ENCODE measurements around the gene RGPD3.
"Not testable (repeated sequence)": the region's sequence is repeated elsewhere in the genome, so short reads cannot be mapped to it uniquely, and the experiment has no call there.

The RGPD3 gene

GRCh38 chr2:106486551-106487385 is 18.6 kb upstream of the RGPD3 start, which contains the start of gene CD8B2:
CD8B2 (plus strand) TSS chr2:106487364; CDS start chr2:106487427, 63 bp downstream.
- DNase-seq (ENCODE audit: low spot score), result not testable (repeated sequence)

- not testable (repeated sequence) for DNase-seq (ENCODE audit: low spot score)
Observed at GRCh38 chr2:106479563-106479962, 11.3 kb upstream of the RGPD3 start.

- not testable (repeated sequence) for DNase-seq (ENCODE audit: low spot score)
Observed at GRCh38 chr2:106477647-106478046, 9.4 kb upstream of the RGPD3 start.

GRCh38 chr2:106470658-106471057 is 2.4 kb upstream of the RGPD3 start:
- DNase-seq (ENCODE audit: low spot score), result not testable (repeated sequence)

- not testable (repeated sequence) for DNase-seq (ENCODE audit: low spot score)
Observed at GRCh38 chr2:106467516-106467915, 697 bp downstream of the RGPD3 start.

GRCh38 chr2:106461882-106462281 is 6.3 kb downstream of the RGPD3 start:
- not testable (repeated sequence) for DNase-seq (ENCODE audit: low spot score)

- DNase-seq (ENCODE audit: low spot score), result not testable (repeated sequence)
Observed at GRCh38 chr2:106390680-106391079, 77.5 kb downstream of the RGPD3 start.

- not testable (repeated sequence) for DNase-seq (ENCODE audit: low spot score)
Observed at GRCh38 chr2:106388814-106389410, 79.3 kb downstream of the RGPD3 start.

- DNase-seq (ENCODE audit: low spot score), result not testable (repeated sequence)
Observed at GRCh38 chr2:106384548-106384947, 83.7 kb downstream of the RGPD3 start.

- DNase-seq (ENCODE audit: low spot score), result not testable (repeated sequence)
Observed at GRCh38 chr2:106381867-106382266, 86.3 kb downstream of the RGPD3 start.

- DNase-seq (ENCODE audit: low spot score), result not testable (repeated sequence)
Observed at GRCh38 chr2:106379567-106379966, 88.6 kb downstream of the RGPD3 start.

GRCh38 chr2:106369182-106369581 is 99.0 kb downstream of the RGPD3 start:
- not testable (repeated sequence) for DNase-seq (ENCODE audit: low spot score)

GRCh38 chr2:106366204-106366885 is 101.9 kb downstream of the RGPD3 start:
- no peak for DNase-seq (ENCODE audit: low spot score)

GRCh38 chr2:106363791-106364190 is 104.4 kb downstream of the RGPD3 start:
- no peak for DNase-seq (ENCODE audit: low spot score)

- no peak for DNase-seq (ENCODE audit: low spot score)
Observed at GRCh38 chr2:106362789-106363188, 105.4 kb downstream of the RGPD3 start.

- no peak for DNase-seq (ENCODE audit: low spot score)
Observed at GRCh38 chr2:106359512-106359911, 108.7 kb downstream of the RGPD3 start.

- no peak for DNase-seq (ENCODE audit: low spot score)
Observed at GRCh38 chr2:106358521-106358920, 109.7 kb downstream of the RGPD3 start.

- no peak for DNase-seq (ENCODE audit: low spot score)
Observed at GRCh38 chr2:106358081-106358480, 110.1 kb downstream of the RGPD3 start.

GRCh38 chr2:106356291-106356690 is 111.9 kb downstream of the RGPD3 start:
- no peak for DNase-seq (ENCODE audit: low spot score)

GRCh38 chr2:106353676-106354075 is 114.5 kb downstream of the RGPD3 start:
- DNase-seq (ENCODE audit: low spot score), result no peak

GRCh38 chr2:106350980-106351379 is 117.2 kb downstream of the RGPD3 start:
- no peak for DNase-seq (ENCODE audit: low spot score)

- DNase-seq (ENCODE audit: low spot score), result no peak
Observed at GRCh38 chr2:106344302-106344701, 123.9 kb downstream of the RGPD3 start.
